Hepatocyte (in vitro differentiated cells): Measurements from ENCODE around the gene ZBP1. TPM values are rescaled to one million over a fixed set of nuclear protein-coding genes. Genes with fewer than 3 reads are reported as not detected.

Experiments
- DNase-seq: peaks from one replicate; pipeline ENCODE4 v3.0.0-alpha.2; 2016; ENCODE audit warnings: low spot score
- H2AFZ ChIP-seq: fragments of 200-600 bp; sonication (generic); 2 replicates; pipeline ENCODE4 v1.6.0; 2016; ENCODE audit warnings: antibody characterized with exemption, mild to moderate bottlenecking
- H3K27ac ChIP-seq: fragments of 200-600 bp; sonication (generic); 2 replicates; pipeline ENCODE4 v1.5.1; 2016; ENCODE audit warnings: mild to moderate bottlenecking
- H3K27me3 ChIP-seq: fragments of 200-600 bp; sonication (generic); 2 replicates; pipeline ENCODE4 v1.6.1; 2016
- H3K36me3 ChIP-seq: fragments of 200-600 bp; sonication (generic); replicated peaks from 2 replicates; pipeline ENCODE4 v1.5.1; 2016; ENCODE audit warnings: low read depth; ENCODE audit not compliant: insufficient read depth
- H3K4me1 ChIP-seq: fragments of 200-600 bp; sonication (generic); 2 replicates; pipeline ENCODE4 v1.5.1; 2016; ENCODE audit warnings: mild to moderate bottlenecking, moderate library complexity; ENCODE audit not compliant: insufficient read depth
- H3K4me2 ChIP-seq: fragments of 200-600 bp; sonication (generic); 2 replicates; pipeline ENCODE4 v1.6.0; 2016
- H3K4me3 ChIP-seq: fragments of 200-600 bp; sonication (generic); 2 replicates; pipeline ENCODE4 v1.5.1; 2016; ENCODE audit warnings: mild to moderate bottlenecking
- H3K79me2 ChIP-seq: fragments of 200-600 bp; sonication (generic); 2 replicates; pipeline ENCODE4 v1.6.0; 2017; ENCODE audit warnings: mild to moderate bottlenecking
- H3K9me2 ChIP-seq: fragments of 200-600 bp; sonication (generic); replicated peaks from 2 replicates; pipeline ENCODE4 v1.6.0; 2017; ENCODE audit warnings: mild to moderate bottlenecking; ENCODE audit not compliant: insufficient read depth
- H3K9me3 ChIP-seq: fragments of 200-600 bp; sonication (generic); 2 replicates; pipeline ENCODE4 v1.5.1; 2016; ENCODE audit warnings: low read depth, mild to moderate bottlenecking
- H4K20me1 ChIP-seq: fragments of 200-600 bp; sonication (generic); 2 replicates; pipeline ENCODE4 v1.6.0; 2016; ENCODE audit warnings: mild to moderate bottlenecking; ENCODE audit not compliant: insufficient read depth, poor library complexity, severe bottlenecking
- CTCF ChIP-seq: fragments of 200-600 bp; sonication (generic); IDR thresholded peaks from 2 replicates; pipeline ENCODE4 v1.5.1; 2016; ENCODE audit warnings: antibody characterized with exemption, mild to moderate bottlenecking; ENCODE audit not compliant: poor library complexity
- EZH2 ChIP-seq: fragments of 200-600 bp; sonication (generic); IDR thresholded peaks from 2 replicates; pipeline ENCODE4 v1.6.1; 2016; ENCODE audit warnings: antibody characterized with exemption, mild to moderate bottlenecking, borderline replicate concordance
- EZH2phosphoT487 ChIP-seq: fragments of 200-600 bp; sonication (generic); IDR thresholded peaks from one replicate; pipeline ENCODE4 v1.6.1; 2018; ENCODE audit warnings: antibody characterized with exemption, mild to moderate bottlenecking, low read depth, moderate library complexity; ENCODE audit not compliant: unreplicated experiment, severe bottlenecking
- whole genome bisulfite sequencing: methylation state at CpG from one replicate; pipeline ENCODE4 v1.1.6; 2016; ENCODE audit warnings: low lambda C conversion rate; ENCODE audit errors: missing lambda C conversion rate; 5-methylcytosine and 5-hydroxymethylcytosine counted together
- polyA plus RNA-seq: library from polyadenylated mRNA; unstranded; fragments of >200 nt; fragmentation: Nextera tagmentation; extraction: Ambion mirVana; gene quantifications from 2 replicates; pipeline ENCODE4 v1.2.1, GENCODE V29; 2016
- total RNA-seq: library from RNA; depleted of rRNA; stranded (reverse); fragments of >200 nt; gene quantifications from 2 replicates; pipeline ENCODE4 v1.2.3, GENCODE V29; 2014

ZBP1 gene
- total and polyA plus RNA-seq, 2 experiments from 2014 or later = not detected

- 73% methylated on average over 26 of the region's 29 CpGs for WGBS
- no peaks in the 10 kb centered on the region for H3K27me3 ChIP-seq
- H4K20me1 ChIP-seq = no peaks in the 10 kb centered on the region
- H3K4me2 ChIP-seq = no peak overlapping the region
- no peaks in the 10 kb centered on the region for H3K4me1 ChIP-seq
- H3K36me3 ChIP-seq = no peaks in the 10 kb centered on the region
- no peaks in the 10 kb centered on the region for H3K9me3 ChIP-seq
- no peak overlapping the region for H2AFZ ChIP-seq
- H3K4me3 ChIP-seq = no peak overlapping the region
- peak; percentile 38 for DNase-seq
- H3K79me2 ChIP-seq = no peaks in the 10 kb centered on the region
- H3K27ac ChIP-seq = peak overlapping the region; percentile 49
- H3K9me2 ChIP-seq = no peaks in the 10 kb centered on the region
- no peak for TF ChIP-seq CTCF
- TF ChIP-seq EZH2phosphoT487 = no peak
Measured at GRCh38 chr20:57628047-57628961, 8.1 kb upstream of the ZBP1 start.

GRCh38 chr20:57627339-57627738 lies 7.1 kb upstream of the ZBP1 start:
- Histone ChIP-seq H2AFZ (no peak overlapping the region), H3K9me3 (no peaks in the 10 kb centered on the region), H3K79me2 (no peaks in the 10 kb centered on the region), H3K4me1 (no peaks in the 10 kb centered on the region), H3K9me2 (no peaks in the 10 kb centered on the region), H3K27me3 (no peaks in the 10 kb centered on the region), H3K36me3 (no peaks in the 10 kb centered on the region), H3K27ac (peak overlapping the region; percentile 49), H4K20me1 (no peaks in the 10 kb centered on the region), H3K4me2 (no peak overlapping the region), H3K4me3 (no peak overlapping the region)
- TF ChIP-seq EZH2phosphoT487 = no peak
- no peak for TF ChIP-seq CTCF
- TF ChIP-seq EZH2 = no peak
- WGBS = 93% methylated on average over 2 of the region's 2 CpGs
- no peak for DNase-seq

GRCh38 chr20:57625978-57626377 lies 5.8 kb upstream of the ZBP1 start:
- no peaks in the 10 kb centered on the region for H3K79me2 ChIP-seq
- no peak overlapping the region for H3K27ac ChIP-seq
- H3K4me1 ChIP-seq = no peaks in the 10 kb centered on the region
- no peak overlapping the region for H2AFZ ChIP-seq
- no peak overlapping the region for H3K4me2 ChIP-seq
- H4K20me1 ChIP-seq = no peaks in the 10 kb centered on the region
- H3K4me3 ChIP-seq = no peak overlapping the region
- no peaks in the 10 kb centered on the region for H3K27me3 ChIP-seq
- 79% methylated on average over 2 of the region's 2 CpGs for WGBS
- TF ChIP-seq EZH2phosphoT487 (no peak), CTCF (no peak), EZH2 (no peak)
- H3K9me3 ChIP-seq = no peaks in the 10 kb centered on the region
- DNase-seq = no peak
- no peaks in the 10 kb centered on the region for H3K9me2 ChIP-seq
- H3K36me3 ChIP-seq = no peaks in the 10 kb centered on the region
